Endometrial microvascular endothelial cells (primary cell): ENCODE results near the gene CACNA1G. TPM values are rescaled to one million over a fixed set of nuclear protein-coding genes. Genes with fewer than 3 reads are reported as not detected.

Experiments used
- in situ Hi-C: cut with HindIII; loops from 2 replicates; pipeline ENCODE4 v1.10.0; 2017; ENCODE audit warnings: low sequenced_read_pairs, low pct_unique_long_range_greater_than_20kb; ENCODE audit errors: inconsistent ontology term
- total RNA-seq: library from RNA; depleted of rRNA; stranded (reverse); fragments of >200 nt; gene quantifications from one replicate; pipeline ENCODE4 v1.2.3, GENCODE V29; 2015; ENCODE audit errors: inconsistent ontology term

Gene CACNA1G
- total RNA-seq, 1 donor from 2014 or later = not detected

DNA sequence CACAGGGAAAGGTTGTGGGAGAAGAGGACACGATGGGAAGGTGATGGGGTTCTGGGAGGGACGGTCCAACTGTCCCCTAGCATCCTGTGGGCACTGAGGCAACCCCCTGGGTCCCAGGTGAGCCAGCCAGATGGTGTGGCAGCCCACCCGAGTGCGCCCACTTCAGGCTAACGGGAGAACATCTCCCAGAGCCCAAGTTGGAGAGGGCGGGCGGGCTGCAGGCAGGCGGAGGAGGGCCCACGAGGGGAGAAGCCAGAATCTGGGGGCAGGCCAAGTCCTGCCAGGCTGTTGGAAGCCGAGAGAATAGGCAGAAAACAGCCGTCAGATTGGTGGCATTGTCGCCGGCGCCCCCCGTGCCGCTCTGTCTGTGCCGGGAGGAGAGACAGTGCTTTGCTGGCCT is 60.3 kb downstream of the CACNA1G start:
- in situ Hi-C loops = no loop called here

DNA sequence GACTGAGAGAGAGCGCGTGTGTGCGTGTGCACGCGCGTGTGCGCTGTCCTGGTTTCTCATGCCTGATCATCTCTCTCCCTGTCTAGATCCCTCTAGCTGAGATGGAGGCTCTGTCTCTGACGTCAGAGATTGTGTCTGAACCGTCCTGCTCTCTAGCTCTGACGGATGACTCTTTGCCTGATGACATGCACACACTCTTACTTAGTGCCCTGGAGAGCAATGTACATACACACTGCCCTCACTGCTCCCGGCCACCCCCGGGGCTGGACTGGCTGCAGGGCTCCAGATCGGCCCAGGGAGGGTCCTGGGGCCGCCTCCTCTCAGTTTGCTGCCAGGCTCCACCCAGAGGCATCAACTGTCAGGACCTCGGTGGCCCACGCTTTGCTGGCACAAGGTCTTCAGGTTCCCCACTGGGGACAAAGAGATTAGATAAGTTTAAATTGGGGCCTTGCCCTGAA is 61.1 kb downstream of the CACNA1G start:
- in situ Hi-C loops = no loop called here

DNA sequence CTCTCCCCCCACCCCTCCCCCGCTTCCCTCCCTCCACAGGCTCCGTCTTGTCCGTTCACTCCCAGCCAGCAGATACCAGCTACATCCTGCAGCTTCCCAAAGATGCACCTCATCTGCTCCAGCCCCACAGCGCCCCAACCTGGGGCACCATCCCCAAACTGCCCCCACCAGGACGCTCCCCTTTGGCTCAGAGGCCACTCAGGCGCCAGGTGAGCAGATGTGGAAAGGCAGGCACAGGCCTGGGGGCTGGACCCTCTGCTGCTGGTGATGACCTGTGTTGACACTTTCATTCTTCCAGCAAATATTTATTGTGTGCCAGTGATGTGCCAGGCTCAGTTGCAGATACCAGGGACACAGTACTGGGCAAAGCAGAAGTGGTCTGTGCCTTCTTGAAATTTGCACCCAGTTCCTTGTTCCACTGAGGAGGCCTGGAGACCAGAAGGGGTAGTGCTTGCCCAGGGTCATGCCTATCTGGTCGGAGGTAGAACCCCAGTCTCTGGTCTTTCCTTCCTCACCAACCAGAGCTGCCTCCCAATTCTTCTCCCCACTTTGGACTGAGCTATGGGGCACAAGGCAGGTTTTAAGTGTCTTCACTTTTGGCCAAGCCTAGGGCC is 63.9 kb downstream of the CACNA1G start:
- in situ Hi-C loops = no loop called here

DNA sequence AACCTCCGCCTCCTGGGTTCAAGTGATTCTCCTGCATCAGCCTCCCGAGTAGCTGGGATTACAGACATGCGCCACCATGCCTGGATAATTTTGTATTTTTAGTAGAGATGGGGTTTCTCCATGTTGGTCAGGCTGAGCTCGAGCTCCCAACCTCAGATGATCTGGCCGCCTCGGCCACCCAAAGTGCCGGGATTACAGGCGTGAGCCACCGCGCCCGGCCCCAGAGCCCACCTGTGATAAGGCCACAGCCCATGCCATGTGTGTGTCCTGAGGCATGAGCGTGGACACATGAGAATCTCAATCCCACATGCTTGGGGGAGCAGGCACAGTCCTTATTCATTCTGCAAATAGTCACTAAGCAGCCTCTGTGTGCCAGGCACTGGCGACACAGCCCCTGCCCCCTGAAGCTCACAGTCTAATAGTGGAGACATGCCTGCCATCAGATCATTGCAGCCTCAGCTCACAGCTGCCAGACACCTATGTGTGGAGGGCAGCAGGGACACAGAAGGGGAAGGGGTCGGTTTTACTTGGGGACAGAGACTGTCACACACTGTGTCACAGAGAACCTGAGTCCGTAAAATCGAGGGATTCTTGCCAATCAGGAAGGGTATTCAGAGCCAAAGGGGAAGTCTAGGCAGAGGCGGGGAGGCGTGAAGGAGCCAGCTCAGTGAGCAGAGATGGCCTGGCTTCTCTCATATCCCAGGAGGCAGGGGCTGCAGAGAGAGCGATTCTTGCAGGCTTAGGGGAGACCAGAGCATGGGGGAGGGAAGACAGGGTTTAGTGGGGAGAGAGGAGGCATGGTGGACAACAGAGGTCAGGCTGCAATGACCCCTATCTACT is 64.7 kb downstream of the CACNA1G start:
- in situ Hi-C loops = no loop called here

DNA sequence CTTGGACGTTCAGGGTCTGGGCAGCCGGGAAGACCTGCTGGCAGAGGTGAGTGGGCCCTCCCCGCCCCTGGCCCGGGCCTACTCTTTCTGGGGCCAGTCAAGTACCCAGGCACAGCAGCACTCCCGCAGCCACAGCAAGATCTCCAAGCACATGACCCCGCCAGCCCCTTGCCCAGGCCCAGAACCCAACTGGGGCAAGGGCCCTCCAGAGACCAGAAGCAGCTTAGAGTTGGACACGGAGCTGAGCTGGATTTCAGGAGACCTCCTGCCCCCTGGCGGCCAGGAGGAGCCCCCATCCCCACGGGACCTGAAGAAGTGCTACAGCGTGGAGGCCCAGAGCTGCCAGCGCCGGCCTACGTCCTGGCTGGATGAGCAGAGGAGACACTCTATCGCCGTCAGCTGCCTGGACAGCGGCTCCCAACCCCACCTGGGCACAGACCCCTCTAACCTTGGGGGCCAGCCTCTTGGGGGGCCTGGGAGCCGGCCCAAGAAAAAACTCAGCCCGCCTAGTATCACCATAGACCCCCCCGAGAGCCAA is 65.6 kb downstream of the CACNA1G start:
- in situ Hi-C loops = no loop called here

DNA sequence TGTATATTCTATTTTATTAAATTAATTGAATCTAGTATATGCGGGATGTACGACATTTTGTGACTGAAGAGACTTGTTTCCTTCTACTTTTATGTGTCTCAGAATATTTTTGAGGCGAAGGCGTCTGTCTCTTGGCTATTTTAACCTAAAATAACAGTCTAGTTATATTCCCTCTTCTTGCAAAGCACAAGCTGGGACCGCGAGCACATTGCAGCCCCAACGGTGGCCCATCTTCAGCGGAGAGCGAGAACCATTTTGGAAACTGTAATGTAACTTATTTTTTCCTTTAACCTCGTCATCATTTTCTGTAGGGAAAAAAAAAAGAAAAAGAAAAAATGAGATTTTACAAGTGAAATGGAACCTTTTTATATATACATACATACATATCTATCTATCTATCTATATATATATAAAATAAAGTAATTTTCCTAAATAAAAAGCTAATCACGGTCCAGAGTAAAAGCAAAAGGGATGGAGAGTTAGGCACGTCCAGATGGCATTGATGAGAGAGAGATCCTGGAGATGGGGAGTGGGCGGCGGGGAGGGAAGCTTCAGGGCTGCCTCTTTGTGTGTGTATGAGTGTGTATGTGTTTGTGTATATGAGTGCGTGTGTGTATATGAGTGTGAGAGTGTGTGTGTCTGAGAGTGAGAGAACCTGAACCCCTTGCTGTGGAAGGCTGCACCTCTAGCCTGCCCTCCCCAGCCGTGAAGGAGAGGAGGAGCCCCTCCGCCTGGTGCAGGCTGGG is 66.7 kb downstream of the CACNA1G start:
- in situ Hi-C loops = no loop called here

DNA sequence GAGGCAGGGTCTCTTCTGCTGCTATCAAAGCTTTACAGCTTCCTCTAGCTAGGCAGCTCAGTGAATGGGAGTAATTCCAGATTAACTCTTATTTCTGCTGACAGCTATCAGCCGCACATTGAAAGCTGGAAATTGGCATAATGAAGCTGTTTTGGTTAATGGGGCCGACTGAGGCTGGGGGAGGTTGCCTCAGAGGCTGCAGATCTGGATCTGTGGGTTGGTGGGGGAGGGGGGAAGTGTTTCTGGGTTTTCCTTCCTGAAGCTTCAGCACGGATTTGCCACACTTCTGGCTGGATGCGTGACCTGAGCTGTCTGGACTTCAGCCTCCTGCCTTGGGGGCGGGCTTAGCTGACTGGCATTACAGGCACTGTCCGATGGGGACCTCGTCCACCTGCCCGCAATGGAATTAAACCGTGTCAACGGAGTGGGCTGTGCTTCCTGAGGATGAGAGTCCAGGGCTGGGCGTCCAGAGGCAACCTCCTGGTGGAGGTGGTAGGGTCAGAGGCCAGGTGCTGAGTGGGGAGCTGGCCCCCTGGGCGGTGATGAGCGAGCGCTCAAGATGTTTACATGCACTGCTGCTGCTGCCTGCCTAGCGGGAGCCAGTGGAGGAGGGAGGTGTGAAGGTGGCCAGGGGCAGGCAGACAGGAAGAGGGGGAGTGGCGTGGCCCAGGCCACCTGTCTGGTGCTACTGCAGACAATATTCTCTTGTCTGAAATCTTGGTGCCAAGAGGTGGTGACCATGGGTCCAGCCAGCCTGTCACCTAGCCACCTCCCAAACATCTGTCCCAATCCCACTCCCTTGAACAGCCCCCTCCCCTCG is 67.5 kb downstream of the CACNA1G start:
- in situ Hi-C loops = no loop called here

DNA sequence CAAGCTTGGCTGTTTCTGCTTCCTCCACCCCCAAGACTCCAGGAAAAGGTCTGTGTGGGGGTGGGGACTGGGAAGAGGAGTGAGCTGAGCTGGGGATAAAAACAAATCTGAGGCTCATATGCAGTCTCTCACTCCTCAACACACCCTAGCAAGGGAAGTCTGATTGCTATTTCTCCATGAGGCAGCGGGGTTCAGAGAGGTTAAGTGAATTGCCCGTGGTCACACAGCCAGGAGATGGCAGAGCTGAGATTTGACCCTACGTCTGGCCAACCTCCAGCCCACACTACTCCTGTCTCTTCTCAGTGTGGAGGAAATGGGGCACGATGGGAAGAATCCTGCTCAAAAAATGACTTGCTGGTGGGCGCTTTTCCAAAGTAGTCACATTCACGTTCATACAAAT is 69.4 kb downstream of the CACNA1G start:
- in situ Hi-C loops = no loop called here

DNA sequence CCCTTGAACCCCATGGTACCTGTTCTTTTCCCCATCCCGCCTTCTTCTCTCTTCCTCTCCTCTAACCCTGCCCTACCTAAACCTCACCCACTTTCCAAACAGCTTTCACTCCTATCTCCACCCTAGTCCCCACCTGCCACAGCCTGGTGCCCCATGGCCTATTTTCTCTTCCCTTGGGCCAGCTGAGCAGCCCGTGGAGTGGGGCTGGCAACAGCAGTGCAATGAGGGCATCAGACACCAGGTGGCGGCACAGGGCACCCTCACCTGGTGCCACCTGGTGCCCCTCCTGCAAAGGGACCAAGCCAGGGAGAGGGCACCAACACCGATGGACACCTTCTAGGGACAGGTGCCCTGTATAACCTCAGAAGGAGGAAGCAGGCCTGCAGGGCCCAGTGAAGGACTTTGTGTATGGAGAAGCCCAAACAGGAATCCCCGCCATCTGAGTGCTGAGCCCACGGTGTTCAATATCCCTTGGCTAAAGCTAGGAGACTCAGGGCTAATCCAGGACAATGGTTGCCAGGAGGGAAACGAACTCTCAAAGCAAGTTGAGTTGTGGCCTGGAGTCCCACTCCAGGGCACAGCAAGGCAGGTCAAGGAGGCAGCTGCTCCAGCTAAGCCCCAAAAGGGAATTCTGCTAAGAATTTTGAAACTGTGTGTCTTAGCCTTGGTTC is 70.1 kb downstream of the CACNA1G start:
- in situ Hi-C loops = no loop called here

DNA sequence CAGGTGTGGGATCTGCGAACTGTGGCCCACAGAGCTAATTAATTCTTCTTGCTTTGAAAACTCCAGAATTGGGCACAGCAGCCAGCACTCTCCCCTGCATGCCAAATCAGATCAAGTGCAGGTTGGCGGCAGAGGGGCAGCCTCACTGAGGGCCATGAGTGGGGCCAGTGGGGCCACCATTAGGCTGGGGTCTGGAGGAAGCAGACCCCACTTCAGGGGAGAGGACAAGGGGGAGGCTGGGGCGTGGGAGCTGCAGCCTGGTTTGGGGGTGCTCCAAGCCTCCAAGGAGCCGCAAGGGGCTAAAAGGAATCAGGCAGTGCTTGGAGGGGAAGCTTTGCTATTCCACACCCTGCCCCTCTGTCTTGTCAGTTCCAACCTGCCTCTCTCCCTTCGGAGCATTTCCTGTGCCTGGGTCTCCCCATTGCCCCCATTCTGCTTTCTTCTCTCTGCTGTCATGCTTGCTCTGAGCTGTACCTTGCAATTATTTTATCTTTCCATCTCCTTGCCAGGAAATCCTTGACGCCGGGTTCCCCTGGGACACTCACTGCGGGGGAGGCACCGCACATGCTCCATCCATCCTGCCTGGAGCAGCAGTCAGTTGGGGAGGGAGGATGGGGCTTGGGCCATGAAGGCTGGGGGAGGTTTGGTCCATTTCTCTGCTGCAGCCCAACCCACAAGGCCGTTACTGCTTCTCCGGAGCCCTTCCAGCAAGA is 70.8 kb downstream of the CACNA1G start:
- in situ Hi-C loops = no loop called here

DNA sequence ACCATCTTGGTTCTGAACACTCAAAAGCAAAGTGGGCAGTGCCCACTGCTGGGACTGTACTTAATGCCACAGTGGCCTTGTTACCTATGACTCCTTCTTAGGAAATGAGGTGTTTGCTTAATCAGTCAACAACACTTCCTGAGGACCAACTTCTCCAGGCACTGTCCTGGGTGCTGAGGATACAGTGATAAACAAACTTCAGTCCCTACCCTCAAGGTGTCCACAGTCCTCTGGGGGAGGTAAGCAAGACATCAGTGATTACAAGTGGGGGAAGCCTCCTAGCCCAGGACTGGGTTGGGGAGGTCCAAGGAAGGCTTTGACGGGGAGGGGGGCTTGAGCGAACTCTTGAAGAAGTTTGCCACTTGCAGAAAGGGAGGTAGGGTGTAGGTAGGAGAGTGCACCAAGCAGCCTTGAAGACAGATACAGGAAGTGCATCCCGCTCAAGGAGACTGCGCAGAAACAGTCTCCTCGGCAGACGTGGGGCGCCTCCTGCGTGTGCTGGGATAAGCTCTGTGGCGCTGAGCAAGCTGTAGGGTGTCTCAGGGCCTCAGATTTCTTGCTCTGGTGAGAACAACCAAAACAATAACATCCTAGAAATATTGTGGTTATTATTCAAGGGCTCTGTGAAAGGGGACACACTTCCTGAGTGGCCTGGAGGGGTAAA is 71.5 kb downstream of the CACNA1G start:
- in situ Hi-C loops = no loop called here

DNA sequence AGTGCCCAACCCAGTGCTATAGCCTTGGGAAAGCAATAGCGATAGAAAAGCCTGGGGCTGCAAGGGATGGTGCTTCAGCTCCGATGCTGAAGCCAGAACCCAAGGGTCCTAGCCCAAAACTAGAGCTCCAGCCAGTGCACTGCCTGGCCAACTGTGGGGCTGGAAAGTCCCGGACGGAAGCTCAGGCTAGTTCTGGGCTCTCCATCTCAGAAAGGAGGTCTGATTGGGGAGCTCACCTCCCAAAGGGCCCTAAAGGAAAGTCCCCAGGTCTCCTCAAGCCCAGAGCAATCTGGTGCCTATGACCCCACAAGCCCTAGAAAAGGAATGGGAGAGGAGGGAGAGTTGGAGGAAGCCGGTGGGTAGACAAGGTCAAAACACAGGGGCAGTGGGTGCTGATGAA is 72.1 kb downstream of the CACNA1G start:
- in situ Hi-C loops = no loop called here

DNA sequence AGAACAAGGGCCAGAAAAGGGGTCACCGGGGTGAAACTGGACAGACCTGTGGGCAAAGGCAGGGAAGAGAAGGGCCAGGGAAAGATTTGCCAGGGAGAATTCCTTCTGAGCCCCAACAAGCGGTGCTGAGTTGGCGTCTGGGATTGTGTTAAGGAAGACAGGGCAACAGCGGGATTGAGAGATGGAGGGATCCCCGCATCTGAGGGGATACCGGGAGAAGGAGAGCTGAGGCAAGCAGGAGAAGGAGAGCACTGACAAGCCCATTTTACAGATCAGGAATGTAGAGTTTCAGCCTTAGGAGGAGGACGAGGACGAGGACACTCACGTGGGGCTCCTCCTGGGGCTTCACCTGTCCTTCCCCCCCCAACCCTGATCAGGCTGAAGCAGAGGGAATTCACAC is 73.2 kb downstream of the CACNA1G start:
- in situ Hi-C loops = no loop called here

DNA sequence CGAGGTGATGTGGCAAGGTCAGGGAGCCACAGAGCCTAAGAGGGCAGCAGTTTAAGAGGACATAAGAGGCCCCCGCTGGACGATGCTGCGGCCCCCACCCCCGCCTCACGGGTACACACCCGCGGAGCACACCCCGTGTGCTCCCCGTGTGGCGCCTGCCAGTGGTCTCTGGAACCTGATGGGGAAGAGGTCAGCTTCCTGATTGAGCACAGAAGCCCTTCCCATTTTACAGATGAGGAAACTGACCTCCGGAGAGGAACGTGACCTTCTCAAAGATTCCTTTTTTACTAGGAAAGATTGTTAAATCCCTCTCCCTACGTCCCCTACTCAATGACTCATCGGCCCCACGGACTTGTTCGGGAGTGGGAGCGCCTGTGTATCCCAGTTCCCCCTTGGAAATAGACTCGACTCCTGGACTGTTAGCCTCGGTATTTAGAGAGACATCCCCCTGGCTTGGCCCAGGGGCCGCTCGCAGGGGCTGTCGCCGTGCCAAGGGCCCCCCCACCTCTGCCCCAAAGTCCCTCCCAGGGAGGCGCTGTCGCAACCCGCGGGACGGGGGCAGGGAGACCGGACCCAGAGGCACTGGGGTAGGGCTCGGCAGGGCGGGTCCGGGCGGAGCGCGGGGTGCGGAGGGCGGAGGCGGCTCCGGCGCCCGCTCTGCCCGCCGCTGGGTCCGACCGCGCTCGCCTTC is 73.9 kb downstream of the CACNA1G start, which contains the start of gene ABCC3:
Gene ABCC3 (plus strand): TSS at position 658 of the 691 bp plus-strand sequence. CDS start 56 bp downstream, outside the sequence.
- in situ Hi-C loops = no loop called here

DNA sequence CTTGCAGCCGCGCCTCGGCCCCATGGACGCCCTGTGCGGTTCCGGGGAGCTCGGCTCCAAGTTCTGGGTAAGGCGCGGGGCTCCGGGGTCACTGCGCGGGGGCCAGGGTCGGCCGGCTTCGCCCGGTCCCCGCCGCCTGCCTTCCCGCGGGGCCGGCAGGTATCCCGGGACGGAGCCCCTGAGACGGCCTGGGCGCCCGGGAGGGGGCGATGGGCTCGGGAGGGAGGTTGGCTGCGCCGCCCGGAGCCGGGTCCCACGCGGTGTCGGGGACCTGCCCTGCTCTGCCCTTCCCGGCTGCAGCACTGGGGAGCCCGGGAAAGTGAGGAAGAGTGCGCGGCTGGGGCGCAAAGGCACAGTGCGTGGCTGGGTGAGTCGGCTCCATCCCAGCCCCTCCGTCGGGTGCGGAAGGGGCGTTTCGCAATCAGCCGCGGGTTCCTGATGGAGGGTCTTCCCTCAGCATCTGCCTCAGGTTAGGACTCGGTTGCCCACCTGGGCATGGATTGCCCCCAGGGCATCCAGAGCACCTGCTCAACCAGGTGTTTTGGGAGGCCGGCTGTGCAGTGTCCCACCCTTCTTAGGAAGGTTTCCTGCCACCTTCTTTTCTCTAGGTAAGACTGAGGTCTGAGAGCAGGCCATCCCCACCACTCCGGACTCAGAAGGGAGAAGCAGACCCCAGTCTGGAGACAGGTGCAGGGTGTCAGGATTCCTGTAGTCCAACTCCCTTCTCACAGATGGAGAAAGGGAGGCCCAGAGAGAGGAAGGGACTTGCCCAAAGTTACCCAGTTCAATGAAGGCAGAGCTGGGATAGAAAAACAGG is 74.6 kb downstream of the CACNA1G start:
- in situ Hi-C loops = no loop called here

DNA sequence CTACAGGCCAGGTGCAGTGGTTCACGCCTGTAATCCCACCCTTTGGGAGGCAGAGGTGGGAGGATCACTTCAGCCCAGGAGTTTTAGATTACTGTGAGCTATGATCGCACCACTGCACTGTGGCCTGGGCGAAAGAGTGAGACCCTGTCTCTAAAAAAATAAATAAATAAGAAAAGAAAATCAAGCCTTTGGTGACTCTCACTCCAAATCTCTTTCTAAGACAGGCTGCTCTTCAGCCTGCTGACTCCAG is 75.1 kb downstream of the CACNA1G start:
- in situ Hi-C loops = no loop called here
